ENCODE results near the gene PTDSS2. TPM values are rescaled to one million over a fixed set of nuclear protein-coding genes. Genes with fewer than 3 reads are reported as not detected.
"Not testable (repeated sequence)": the region's sequence is repeated elsewhere in the genome, so short reads cannot be mapped to it uniquely, and the experiment has no call there.

Gene PTDSS2
- total and polyA plus RNA-seq, 2 of the 4 experiments (the other 2 are of a cell fraction) = 23.5 to 26.6 TPM

DNA sequence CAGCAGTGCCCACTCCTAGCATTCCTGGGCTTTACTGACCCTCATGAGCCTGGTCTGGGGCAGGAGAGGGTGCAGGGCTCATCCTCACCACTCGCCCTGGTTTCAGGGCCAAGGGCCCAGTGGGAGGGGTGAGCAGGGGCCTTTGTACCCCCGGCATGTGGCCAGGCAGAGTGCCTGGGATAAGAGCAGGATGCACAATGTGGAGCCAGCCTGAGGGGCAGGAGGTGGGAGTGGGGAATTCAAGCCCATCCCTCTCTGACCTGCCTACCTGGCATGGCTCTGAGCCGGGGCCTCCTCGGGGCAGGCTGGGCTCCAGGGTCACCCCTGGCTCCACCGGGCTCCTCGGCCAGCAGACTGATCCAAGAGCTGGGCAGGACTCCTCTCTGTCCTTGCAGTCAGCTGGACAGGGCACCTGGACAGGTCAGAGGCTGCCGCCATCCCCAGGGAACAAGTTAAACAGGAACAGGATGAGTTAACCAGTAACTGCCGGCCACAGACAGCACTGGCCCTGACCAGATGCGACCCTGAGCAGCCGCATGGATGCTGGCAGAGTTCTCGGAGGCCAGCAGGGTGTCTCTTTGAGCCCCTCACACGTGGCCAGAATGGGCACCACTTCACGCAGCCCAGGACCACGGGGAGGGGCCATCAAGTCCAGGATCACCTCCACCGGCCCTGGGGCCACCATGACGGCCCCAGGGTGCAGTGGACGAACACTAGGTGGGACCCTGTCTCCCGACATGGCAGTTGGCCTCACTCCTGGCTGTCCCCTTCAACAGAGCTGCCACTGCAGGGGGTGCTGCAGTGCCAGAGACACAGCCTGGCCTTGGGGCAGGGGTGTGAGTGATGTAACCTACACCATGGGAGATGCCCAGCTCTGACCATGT, 40.2 kb upstream of the PTDSS2 start (continued):
- TF ChIP-seq, protein P1, sequence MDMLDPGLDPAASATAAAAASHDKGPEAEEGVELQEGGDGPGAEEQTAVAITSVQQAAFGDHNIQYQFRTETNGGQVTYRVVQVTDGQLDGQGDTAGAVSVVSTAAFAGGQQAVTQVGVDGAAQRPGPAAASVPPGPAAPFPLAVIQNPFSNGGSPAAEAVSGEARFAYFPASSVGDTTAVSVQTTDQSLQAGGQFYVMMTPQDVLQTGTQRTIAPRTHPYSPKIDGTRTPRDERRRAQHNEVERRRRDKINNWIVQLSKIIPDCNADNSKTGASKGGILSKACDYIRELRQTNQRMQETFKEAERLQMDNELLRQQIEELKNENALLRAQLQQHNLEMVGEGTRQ (IDR thresholded peaks at IDR 0.05; ENCODE audit: low read depth, low read length) = no peak

DNA sequence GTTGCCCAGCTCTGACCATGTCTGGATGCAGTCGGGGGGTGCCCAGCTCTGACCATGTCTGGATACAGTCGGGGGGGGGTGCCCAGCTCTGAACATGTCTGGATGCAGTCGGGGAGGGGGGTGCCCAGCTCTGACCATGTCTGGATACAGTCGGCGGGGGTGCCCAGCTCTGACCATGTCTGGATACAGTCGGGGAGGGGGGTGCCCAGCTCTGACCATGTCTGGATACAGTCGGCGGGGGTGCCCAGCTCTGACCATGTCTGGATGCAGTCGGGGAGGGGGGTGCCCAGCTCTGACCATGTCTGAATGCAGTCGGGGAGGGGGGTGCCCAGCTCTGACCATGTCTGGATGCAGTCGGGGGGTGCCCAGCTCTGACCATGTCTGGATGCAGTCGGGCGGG, 39.4 kb upstream of the PTDSS2 start:
- H3K4me2 ChIP-seq (ENCODE audit: low read depth, low read length); H2BK120ac ChIP-seq (ENCODE audit: low read depth, low read length); H3K27me3 ChIP-seq (ENCODE audit: control insufficient read depth, insufficient read depth, low read length); H2AK5ac ChIP-seq (ENCODE audit: low read depth, low read length); H3K4me3 ChIP-seq (ENCODE audit: insufficient read depth, low read depth, low read length); intact Hi-C loops (cut with micrococcal nuclease); H2BK20ac ChIP-seq (ENCODE audit: low read depth, low read length); H3K18ac ChIP-seq (ENCODE audit: low read depth, low read length); BruUV-seq (replicated peaks); H3K79me1 ChIP-seq (ENCODE audit: low read depth in 1 of 2, low read length in 2 of 2); H2AK9ac ChIP-seq (replicated peaks; ENCODE audit: low read depth, low read length, poor library complexity); H3K23ac ChIP-seq (ENCODE audit: low read depth, low read length); in situ Hi-C loops (cut with MboI; ENCODE audit: low sequenced_read_pairs); H3K56ac ChIP-seq (ENCODE audit: extremely low read depth, insufficient read depth, low read length); H4K91ac ChIP-seq (ENCODE audit: insufficient read depth, low read depth, low read length); POLR2A ChIA-PET (ENCODE audit: unreplicated experiment); H3K9me1 ChIP-seq (ENCODE audit: insufficient read depth, low read length); H3K9ac ChIP-seq (ENCODE audit: low read depth, low read length); H3K4ac ChIP-seq (ENCODE audit: low read depth, low read length); H3K9me3 ChIP-seq (ENCODE audit: control insufficient read depth, insufficient read depth, low read length); H2AFZ ChIP-seq (replicated peaks; ENCODE audit: low read length, poor library complexity); H4K8ac ChIP-seq (ENCODE audit: low read depth in 2 of 2, low read length in 2 of 2); H3K14ac ChIP-seq (replicated peaks; ENCODE audit: low read depth, low read length); H2BK15ac ChIP-seq (ENCODE audit: low read depth, low read length); ATAC-seq (ENCODE audit: low read depth); DNase-seq; H2BK5ac ChIP-seq (ENCODE audit: low read depth, low read length, poor library complexity, severe bottlenecking); H4K5ac ChIP-seq (ENCODE audit: low read depth, low read length); CTCF ChIA-PET; H3K36me3 ChIP-seq (ENCODE audit: control insufficient read depth, insufficient read depth, low read length); dilution Hi-C loops (cut with HindIII; ENCODE audit: low sequenced_read_pairs, unreplicated experiment); H4K20me1 ChIP-seq (ENCODE audit: insufficient read depth, low read length); H3K27ac ChIP-seq (ENCODE audit: insufficient read depth, low read length): not testable (repeated sequence)
- WGBS, 2 experiments (ENCODE audit: extremely low coverage in 2 of 2, insufficient read length in 1 of 2) = no CpG with 5 or more reads among the region's 13 CpGs
- H3K4me1 ChIP-seq (ENCODE audit: control insufficient read depth, insufficient read depth, low read length) = peaks cover 10% of the 10 kb centered on the region

DNA sequence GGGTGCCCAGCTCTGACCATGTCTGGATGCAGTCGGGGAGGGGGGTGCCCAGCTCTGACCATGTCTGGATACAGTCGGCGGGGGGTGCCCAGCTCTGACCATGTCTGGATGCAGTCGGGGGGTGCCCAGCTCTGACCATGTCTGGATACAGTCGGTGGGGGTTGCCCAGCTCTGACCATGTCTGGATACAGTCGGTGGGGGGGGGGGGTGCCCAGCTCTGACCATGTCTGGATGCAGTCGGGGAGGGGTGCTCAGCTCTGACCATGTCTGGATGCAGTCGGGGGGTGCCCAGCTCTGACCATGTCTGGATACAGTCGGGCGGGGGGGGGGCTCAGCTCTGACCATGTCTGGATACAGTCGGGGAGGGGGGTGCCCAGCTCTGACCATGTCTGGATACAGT, 38.6 kb upstream of the PTDSS2 start:
- H3K9ac ChIP-seq (ENCODE audit: low read depth, low read length); in situ Hi-C loops (cut with MboI; ENCODE audit: low sequenced_read_pairs); H3K79me1 ChIP-seq (ENCODE audit: low read depth in 1 of 2, low read length in 2 of 2); intact Hi-C loops (cut with micrococcal nuclease); H2BK15ac ChIP-seq (ENCODE audit: low read depth, low read length); H3K4me3 ChIP-seq (ENCODE audit: insufficient read depth, low read depth, low read length); H4K8ac ChIP-seq (ENCODE audit: low read depth in 2 of 2, low read length in 2 of 2); H4K5ac ChIP-seq (ENCODE audit: low read depth, low read length); DNase-seq; H4K91ac ChIP-seq (ENCODE audit: insufficient read depth, low read depth, low read length); H3K4me2 ChIP-seq (ENCODE audit: low read depth, low read length); H2AK5ac ChIP-seq (ENCODE audit: low read depth, low read length); H3K14ac ChIP-seq (replicated peaks; ENCODE audit: low read depth, low read length); H2BK5ac ChIP-seq (ENCODE audit: low read depth, low read length, poor library complexity, severe bottlenecking); H2BK120ac ChIP-seq (ENCODE audit: low read depth, low read length); H4K20me1 ChIP-seq (ENCODE audit: insufficient read depth, low read length); H2AK9ac ChIP-seq (replicated peaks; ENCODE audit: low read depth, low read length, poor library complexity); POLR2A ChIA-PET (ENCODE audit: unreplicated experiment); H3K36me3 ChIP-seq (ENCODE audit: control insufficient read depth, insufficient read depth, low read length); H3K27ac ChIP-seq (ENCODE audit: insufficient read depth, low read length); H3K18ac ChIP-seq (ENCODE audit: low read depth, low read length); BruUV-seq (replicated peaks); H2AFZ ChIP-seq (replicated peaks; ENCODE audit: low read length, poor library complexity); H3K9me1 ChIP-seq (ENCODE audit: insufficient read depth, low read length); H3K23ac ChIP-seq (ENCODE audit: low read depth, low read length); H3K4ac ChIP-seq (ENCODE audit: low read depth, low read length); H3K27me3 ChIP-seq (ENCODE audit: control insufficient read depth, insufficient read depth, low read length); H3K9me3 ChIP-seq (ENCODE audit: control insufficient read depth, insufficient read depth, low read length); dilution Hi-C loops (cut with HindIII; ENCODE audit: low sequenced_read_pairs, unreplicated experiment); ATAC-seq (ENCODE audit: low read depth); H3K56ac ChIP-seq (ENCODE audit: extremely low read depth, insufficient read depth, low read length); H2BK20ac ChIP-seq (ENCODE audit: low read depth, low read length): not testable (repeated sequence)
- peaks cover 13% of the 10 kb centered on the region for H3K4me1 ChIP-seq (ENCODE audit: control insufficient read depth, insufficient read depth, low read length)
- WGBS, 2 experiments (ENCODE audit: extremely low coverage in 2 of 2, insufficient read length in 1 of 2) = no CpG with 5 or more reads among the region's 11 CpGs
- CTCF ChIA-PET = interaction anchor here (0.7 kb wide), 1 partner anchor 143 kb away, joined by 3 read pairs; no protein-coding TSS in a partner anchor
